ENCODE measurements around the gene MYBPC3.
A peak's percentile ranks its signal among the peaks of the same experiment; 100 is the strongest.

MYBPC3 gene

GRCh38 chr11:47357985-47358730 is 5.7 kb upstream of the MYBPC3 start:
- Histone ChIP-seq H3K36me3 (ENCODE audit: insufficient read depth, low read length) (no peaks in the 10 kb centered on the region), H3K4me3 (no peak overlapping the region), H3K9me3 (ENCODE audit: low read depth, low read length) (no peaks in the 10 kb centered on the region), H3K9ac (ENCODE audit: insufficient read length) (no peak overlapping the region), H3K27ac (no peak overlapping the region)
- no peak for DNase-seq (ENCODE audit: low read depth, low spot score)
- TF ChIP-seq POLR2AphosphoS5 (IDR thresholded peaks at IDR 0.05; ENCODE audit: borderline replicate concordance, low read depth, low read length) (no peak), EZH2 (IDR thresholded peaks at IDR 0.05) (no peak), FOXP2 (optimal IDR thresholded peaks at IDR 0.05; ENCODE audit: control extremely low read depth, extremely low read length, insufficient read depth) (no peak)

GRCh38 chr11:47356998-47357329 is 4.5 kb upstream of the MYBPC3 start:
- no peak overlapping the region for H3K4me3 ChIP-seq
- H3K9me3 ChIP-seq (ENCODE audit: low read depth, low read length) = no peaks in the 10 kb centered on the region
- TF ChIP-seq POLR2AphosphoS5 (IDR thresholded peaks at IDR 0.05; ENCODE audit: borderline replicate concordance, low read depth, low read length) = no peak
- no peak for TF ChIP-seq EZH2 (IDR thresholded peaks at IDR 0.05)
- TF ChIP-seq FOXP2 (optimal IDR thresholded peaks at IDR 0.05; ENCODE audit: control extremely low read depth, extremely low read length, insufficient read depth) = no peak
- DNase-seq (ENCODE audit: low read depth, low spot score) = no peak
- H3K9ac ChIP-seq (ENCODE audit: insufficient read length) = no peak overlapping the region
- no peaks in the 10 kb centered on the region for H3K36me3 ChIP-seq (ENCODE audit: insufficient read depth, low read length)
- H3K27ac ChIP-seq = no peak overlapping the region

GRCh38 chr11:47356129-47356997 is 3.9 kb upstream of the MYBPC3 start:
- H3K4me3 ChIP-seq = no peak overlapping the region
- H3K9ac ChIP-seq (ENCODE audit: insufficient read length) = no peak overlapping the region
- H3K27ac ChIP-seq = no peak overlapping the region
- no peaks in the 10 kb centered on the region for H3K36me3 ChIP-seq (ENCODE audit: insufficient read depth, low read length)
- TF ChIP-seq POLR2AphosphoS5 (IDR thresholded peaks at IDR 0.05; ENCODE audit: borderline replicate concordance, low read depth, low read length) (no peak), EZH2 (IDR thresholded peaks at IDR 0.05) (no peak), FOXP2 (optimal IDR thresholded peaks at IDR 0.05; ENCODE audit: control extremely low read depth, extremely low read length, insufficient read depth) (no peak)
- H3K9me3 ChIP-seq (ENCODE audit: low read depth, low read length) = no peaks in the 10 kb centered on the region
- DNase-seq (ENCODE audit: low read depth, low spot score) = no peak

DNA sequence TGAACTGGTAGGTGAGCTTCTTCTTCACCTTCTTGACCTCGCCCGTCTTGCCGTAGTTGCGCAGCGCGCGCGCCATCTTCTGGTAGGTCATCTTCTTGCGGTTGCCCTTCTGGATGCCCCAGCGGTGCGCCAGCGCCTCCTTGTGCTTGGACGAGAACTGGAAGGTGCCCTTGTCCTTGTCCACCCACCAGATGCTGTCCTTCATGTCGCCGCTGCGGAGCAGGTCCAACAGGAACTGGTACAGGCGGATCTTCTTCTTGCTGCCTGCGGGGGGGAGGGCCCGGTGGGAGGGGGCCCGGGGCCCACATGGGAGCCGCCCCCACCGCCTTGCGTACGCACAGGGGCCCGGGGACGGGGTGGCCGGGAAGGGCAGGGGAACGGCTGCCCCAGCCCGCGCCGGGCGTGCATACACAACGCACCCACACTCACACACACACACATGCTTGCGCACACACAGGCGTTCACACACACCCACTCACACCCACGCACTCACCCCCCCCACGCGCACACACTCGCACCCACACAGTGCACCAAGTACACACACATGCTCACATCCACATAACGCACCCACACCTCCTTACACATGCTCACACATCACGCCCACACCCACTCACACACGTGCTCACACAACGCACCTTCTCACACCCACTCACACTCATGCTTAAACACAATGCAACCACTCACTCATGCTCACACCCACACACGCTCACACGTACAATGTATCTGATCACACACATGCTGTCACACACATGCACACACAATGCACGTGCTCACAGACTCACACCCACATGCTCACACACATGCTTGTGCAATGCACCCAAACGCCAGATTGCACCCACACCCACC is 3.0 kb upstream of the MYBPC3 start:
- no peaks in the 10 kb centered on the region for H3K9me3 ChIP-seq (ENCODE audit: low read depth, low read length)
- no peak overlapping the region for H3K27ac ChIP-seq
- DNase-seq (ENCODE audit: low read depth, low spot score) = peak; percentile 72
- H3K4me3 ChIP-seq = peak overlapping the region; percentile 78
- H3K9ac ChIP-seq (ENCODE audit: insufficient read length) = peak overlapping the region; percentile 37
- no peaks in the 10 kb centered on the region for H3K36me3 ChIP-seq (ENCODE audit: insufficient read depth, low read length)
- no peak for TF ChIP-seq EZH2 (IDR thresholded peaks at IDR 0.05)
- TF ChIP-seq POLR2AphosphoS5 (IDR thresholded peaks at IDR 0.05; ENCODE audit: borderline replicate concordance, low read depth, low read length) = no peak
- no peak for TF ChIP-seq FOXP2 (optimal IDR thresholded peaks at IDR 0.05; ENCODE audit: control extremely low read depth, extremely low read length, insufficient read depth)

DNA sequence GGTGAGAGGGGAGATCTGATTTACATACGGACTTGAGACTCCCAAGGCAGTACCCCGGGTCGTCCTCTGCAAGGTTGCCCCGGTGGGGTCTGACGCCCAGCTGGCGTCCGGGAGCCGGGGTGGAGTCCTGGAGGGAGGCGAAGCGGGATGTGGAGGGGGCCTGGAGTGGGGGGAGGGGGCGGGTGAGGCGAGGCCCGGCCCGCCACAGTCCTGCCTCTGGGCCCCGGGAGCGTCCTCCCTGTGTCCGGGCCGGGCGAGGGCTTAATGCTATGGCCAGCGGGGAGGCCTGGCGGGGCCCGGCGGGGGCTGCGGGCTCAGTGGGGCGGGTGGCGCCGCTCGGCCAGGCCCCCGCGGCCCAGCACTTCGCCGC is 2.4 kb upstream of the MYBPC3 start:
- Histone ChIP-seq H3K36me3 (ENCODE audit: insufficient read depth, low read length) (no peaks in the 10 kb centered on the region), H3K27ac (no peak overlapping the region), H3K9me3 (ENCODE audit: low read depth, low read length) (no peaks in the 10 kb centered on the region), H3K9ac (ENCODE audit: insufficient read length) (no peak overlapping the region), H3K4me3 (peak overlapping the region; percentile 78)
- DNase-seq (ENCODE audit: low read depth, low spot score) = no peak
- TF ChIP-seq EZH2 (IDR thresholded peaks at IDR 0.05) (no peak), FOXP2 (optimal IDR thresholded peaks at IDR 0.05; ENCODE audit: control extremely low read depth, extremely low read length, insufficient read depth) (no peak), POLR2AphosphoS5 (IDR thresholded peaks at IDR 0.05; ENCODE audit: borderline replicate concordance, low read depth, low read length) (no peak)

GRCh38 chr11:47353978-47354774 is 1.7 kb upstream of the MYBPC3 start:
- no peak overlapping the region for H3K27ac ChIP-seq
- H3K9me3 ChIP-seq (ENCODE audit: low read depth, low read length) = no peaks in the 10 kb centered on the region
- TF ChIP-seq POLR2AphosphoS5 (IDR thresholded peaks at IDR 0.05; ENCODE audit: borderline replicate concordance, low read depth, low read length) = no peak
- no peak for TF ChIP-seq EZH2 (IDR thresholded peaks at IDR 0.05)
- no peak for TF ChIP-seq FOXP2 (optimal IDR thresholded peaks at IDR 0.05; ENCODE audit: control extremely low read depth, extremely low read length, insufficient read depth)
- H3K36me3 ChIP-seq (ENCODE audit: insufficient read depth, low read length) = no peaks in the 10 kb centered on the region
- no peak for DNase-seq (ENCODE audit: low read depth, low spot score)
- H3K9ac ChIP-seq (ENCODE audit: insufficient read length) = no peak overlapping the region
- no peak overlapping the region for H3K4me3 ChIP-seq

- TF ChIP-seq EZH2 (IDR thresholded peaks at IDR 0.05) = no peak
- H3K36me3 ChIP-seq (ENCODE audit: insufficient read depth, low read length) = no peaks in the 10 kb centered on the region
- H3K4me3 ChIP-seq = no peak overlapping the region
- no peaks in the 10 kb centered on the region for H3K9me3 ChIP-seq (ENCODE audit: low read depth, low read length)
- H3K9ac ChIP-seq (ENCODE audit: insufficient read length) = no peak overlapping the region
- H3K27ac ChIP-seq = no peak overlapping the region
- no peak for DNase-seq (ENCODE audit: low read depth, low spot score)
Measured at GRCh38 chr11:47351156-47352126, 1.1 kb downstream of the MYBPC3 start.
